Vagina (tissue), 2 donors: ENCODE measurements around the gene PKDCC.

Experiments used
- CTCF ChIP-seq, 3 experiments: fragments of 450-650 bp in 2 of 3; fragments of 200-600 bp in 1 of 3; sonication (generic) in 1 of 3; IDR thresholded peaks; one replicate each; pipeline ENCODE4 v1.5.1; 2017 to 2019; ENCODE audit warnings: antibody characterized with exemption in 3 of 3, mild to moderate bottlenecking in 2 of 3, moderate library complexity in 2 of 3
- POLR2A ChIP-seq, 2 donors: fragments of 450-650 bp; IDR thresholded peaks; one replicate each; pipeline ENCODE4 v1.6.1; 2017; ENCODE audit warnings: antibody characterized with exemption in 2 of 2, mild to moderate bottlenecking in 2 of 2, moderate library complexity in 2 of 2
- POLR2AphosphoS5 ChIP-seq, 2 donors: sonication (generic); formaldehyde crosslinking; IDR thresholded peaks; one replicate each; pipeline ENCODE4 v1.9.0; 2017; ENCODE audit warnings: antibody characterized with exemption in 2 of 2, mild to moderate bottlenecking in 2 of 2, low read depth in 1 of 2; ENCODE audit not compliant: insufficient read depth in 1 of 2

- TF ChIP-seq CTCF (IDR thresholded peaks at IDR 0.05): no peak
- TF ChIP-seq POLR2A (IDR thresholded peaks at IDR 0.05): no peak
- TF ChIP-seq POLR2AphosphoS5 (IDR thresholded peaks at IDR 0.05; ENCODE audit: insufficient read depth in 1 of 2, low read depth in 1 of 2): no peak
Measured at GRCh38 chr2:42044939-42045338, 2.9 kb upstream of the PKDCC start.
